ENCODE results near the gene ATXN10. TPM values are rescaled to one million over a fixed set of nuclear protein-coding genes. Genes with fewer than 3 reads are reported as not detected.

Gene ATXN10
- total RNA-seq, 4 donors from 2014 or later: 35.5 to 83.3 (median 51.1) TPM

GRCh38 chr22:45840483-45840882 is 168.8 kb downstream of the ATXN10 start:
- WGBS, 2 donors: 82% methylated on average over 8 of the region's 8 CpGs
- intact Hi-C loops (cut with DNase I; ENCODE audit: low total_unique reads): no loop called here

GRCh38 chr22:45842291-45842991 is 170.8 kb downstream of the ATXN10 start:
- WGBS, 2 donors: 85 to 86% methylated on average over 12 of the region's 12 CpGs
- TF ChIP-seq, protein P1, sequence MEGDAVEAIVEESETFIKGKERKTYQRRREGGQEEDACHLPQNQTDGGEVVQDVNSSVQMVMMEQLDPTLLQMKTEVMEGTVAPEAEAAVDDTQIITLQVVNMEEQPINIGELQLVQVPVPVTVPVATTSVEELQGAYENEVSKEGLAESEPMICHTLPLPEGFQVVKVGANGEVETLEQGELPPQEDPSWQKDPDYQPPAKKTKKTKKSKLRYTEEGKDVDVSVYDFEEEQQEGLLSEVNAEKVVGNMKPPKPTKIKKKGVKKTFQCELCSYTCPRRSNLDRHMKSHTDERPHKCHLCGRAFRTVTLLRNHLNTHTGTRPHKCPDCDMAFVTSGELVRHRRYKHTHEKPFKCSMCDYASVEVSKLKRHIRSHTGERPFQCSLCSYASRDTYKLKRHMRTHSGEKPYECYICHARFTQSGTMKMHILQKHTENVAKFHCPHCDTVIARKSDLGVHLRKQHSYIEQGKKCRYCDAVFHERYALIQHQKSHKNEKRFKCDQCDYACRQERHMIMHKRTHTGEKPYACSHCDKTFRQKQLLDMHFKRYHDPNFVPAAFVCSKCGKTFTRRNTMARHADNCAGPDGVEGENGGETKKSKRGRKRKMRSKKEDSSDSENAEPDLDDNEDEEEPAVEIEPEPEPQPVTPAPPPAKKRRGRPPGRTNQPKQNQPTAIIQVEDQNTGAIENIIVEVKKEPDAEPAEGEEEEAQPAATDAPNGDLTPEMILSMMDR (IDR thresholded peaks at IDR 0.05): no peak
- TF ChIP-seq POLR2A (IDR thresholded peaks at IDR 0.05): no peak
- DNase-seq (ENCODE audit: low spot score in 2 of 2): no peak
- intact Hi-C loops (cut with DNase I; ENCODE audit: low total_unique reads): no loop called here
- H3K4me3 ChIP-seq (ENCODE audit: low read depth, poor library complexity, severe bottlenecking): no peak overlapping the region

More at GRCh38 chr22:45840483-45840882, 168.8 kb downstream of the ATXN10 start:
- no peak for DNase-seq (ENCODE audit: low spot score in 2 of 2)
- H3K4me3 ChIP-seq (ENCODE audit: low read depth, poor library complexity, severe bottlenecking): no peak overlapping the region
- TF ChIP-seq, protein P1 (IDR thresholded peaks at IDR 0.05): no peak
- no peak for TF ChIP-seq POLR2A (IDR thresholded peaks at IDR 0.05)

DNA sequence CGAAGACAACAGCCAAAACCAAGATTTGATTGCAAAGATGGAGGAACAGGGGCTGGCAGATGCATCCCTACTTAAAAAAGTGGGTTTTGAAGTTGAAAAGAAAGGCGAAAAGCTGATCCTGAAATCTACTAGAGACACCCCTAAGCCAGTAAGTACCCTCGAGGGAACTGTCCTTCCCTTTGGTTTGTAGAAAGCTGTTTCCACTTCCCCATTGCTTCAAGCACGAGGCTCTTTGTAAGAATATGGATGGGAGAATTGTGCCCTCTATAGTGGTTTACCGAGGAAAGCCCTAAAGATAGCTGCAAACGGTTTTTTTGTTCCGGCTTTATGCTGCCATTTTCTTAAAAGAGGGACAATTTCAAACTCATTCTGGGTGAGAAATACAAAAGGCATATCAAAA is 171.4 kb downstream of the ATXN10 start:
- no peak overlapping the region for H3K4me3 ChIP-seq (ENCODE audit: low read depth, poor library complexity, severe bottlenecking)
- intact Hi-C loops (cut with DNase I; ENCODE audit: low total_unique reads): no loop called here
- no peak for DNase-seq (ENCODE audit: low spot score in 2 of 2)
- TF ChIP-seq POLR2A (IDR thresholded peaks at IDR 0.05): no peak
- TF ChIP-seq, protein P1 (IDR thresholded peaks at IDR 0.05): no peak
- 82 to 83% methylated on average over 7 of the region's 7 CpGs for WGBS, 2 donors

DNA sequence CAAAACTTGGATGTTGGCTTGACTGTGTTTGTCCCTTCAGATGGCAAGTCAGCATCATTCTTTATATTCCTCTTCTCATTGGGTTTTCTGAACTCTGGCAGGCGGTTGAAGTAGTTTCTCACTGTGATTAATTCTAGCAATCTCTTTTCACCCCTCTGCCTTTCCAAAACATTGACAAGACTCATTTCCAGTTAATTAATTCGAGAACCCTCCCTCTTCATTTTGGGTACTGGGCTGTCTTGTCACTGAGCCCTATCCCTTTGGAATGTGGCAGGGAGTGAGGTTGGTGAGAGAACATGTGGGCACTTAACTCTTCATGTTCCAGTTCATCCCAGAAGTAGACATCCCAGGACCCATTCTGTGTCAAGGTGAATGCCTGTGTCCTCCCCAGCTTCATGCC is 172.4 kb downstream of the ATXN10 start:
- intact Hi-C loops (cut with DNase I; ENCODE audit: low total_unique reads): no loop called here
- no peak for DNase-seq (ENCODE audit: low spot score in 2 of 2)
- no peak for TF ChIP-seq POLR2A (IDR thresholded peaks at IDR 0.05)
- TF ChIP-seq, protein P1 (IDR thresholded peaks at IDR 0.05): no peak
- no peak overlapping the region for H3K4me3 ChIP-seq (ENCODE audit: low read depth, poor library complexity, severe bottlenecking)
- 70 to 74% methylated on average over 2 of the region's 2 CpGs for WGBS, 2 donors

DNA sequence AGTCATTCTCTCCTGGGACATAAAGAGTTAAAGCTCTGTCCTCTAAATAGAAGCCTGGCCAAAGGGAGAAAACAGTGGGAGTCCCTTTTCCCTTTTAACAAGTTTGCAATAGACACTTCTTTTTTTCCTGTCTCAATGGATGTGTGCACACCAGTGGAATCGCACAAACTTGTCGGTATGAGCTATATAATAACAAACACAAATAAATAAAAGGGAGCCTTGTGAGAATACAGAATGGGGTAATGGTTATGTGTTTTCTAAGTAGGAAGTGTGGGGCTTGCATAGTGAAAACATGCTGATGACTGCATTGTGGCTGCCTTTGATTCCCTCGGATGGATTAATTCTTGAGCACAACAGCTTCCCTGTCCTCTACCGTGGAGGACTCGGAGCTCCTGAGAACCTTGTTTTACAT is 173.4 kb downstream of the ATXN10 start:
- intact Hi-C loops (cut with DNase I; ENCODE audit: low total_unique reads): no loop called here
- TF ChIP-seq, protein P1 (IDR thresholded peaks at IDR 0.05): no peak
- no peak for TF ChIP-seq POLR2A (IDR thresholded peaks at IDR 0.05)
- H3K4me3 ChIP-seq (ENCODE audit: low read depth, poor library complexity, severe bottlenecking): no peak overlapping the region
- WGBS, 2 donors: 68 to 78% methylated on average over 5 of the region's 5 CpGs
- no peak for DNase-seq (ENCODE audit: low spot score in 2 of 2)

DNA sequence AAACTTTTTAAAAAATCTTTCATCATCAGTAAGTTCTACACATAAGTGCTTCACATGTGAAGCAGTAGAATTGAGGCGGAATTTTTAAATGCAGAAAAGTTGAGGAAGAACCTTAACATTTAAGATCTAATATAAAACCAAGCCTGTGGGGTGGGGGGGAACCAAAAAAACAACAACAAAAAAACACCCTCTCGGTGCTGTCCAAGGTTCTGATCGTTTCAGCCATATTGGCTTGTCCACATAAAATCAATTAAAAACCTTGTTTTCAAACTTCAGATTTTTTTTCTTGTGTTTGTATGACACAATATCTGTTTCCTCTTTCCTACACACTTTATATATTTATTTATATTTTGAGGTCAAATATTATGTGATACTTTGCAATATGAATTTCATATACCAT is 175.3 kb downstream of the ATXN10 start:
- DNase-seq (ENCODE audit: low spot score in 2 of 2): no peak
- intact Hi-C loops (cut with DNase I; ENCODE audit: low total_unique reads): no loop called here
- H3K4me3 ChIP-seq (ENCODE audit: low read depth, poor library complexity, severe bottlenecking): no peak overlapping the region
- 88 to 92% methylated on average over 3 of the region's 3 CpGs for WGBS, 2 donors
- no peak for TF ChIP-seq POLR2A (IDR thresholded peaks at IDR 0.05)
- TF ChIP-seq, protein P1 (IDR thresholded peaks at IDR 0.05): no peak

All from lower leg skin (tissue), 4 donors.